Right lobe of liver (tissue), 4 donors: ENCODE measurements around the gene SRM.

Source experiments
- POLR2A ChIP-seq: fragments of 450-650 bp; IDR thresholded peaks from one replicate; pipeline ENCODE4 v1.6.1; 2017; ENCODE audit warnings: antibody characterized with exemption, mild to moderate bottlenecking
- TF ChIP-seq, protein P1 (sequence below), 4 donors: fragments of 200-600 bp in 3 of 4; fragments of 450-650 bp in 1 of 4; IDR thresholded peaks; one replicate each; pipeline versions ENCODE4 v1.5.1 to v1.8.0; 2016 to 2022; ENCODE audit warnings: antibody characterized with exemption in 4 of 4, mild to moderate bottlenecking in 2 of 4
- donor health status: DM: no; HTN: no; CAD: no.
- donor health status: DM: no; HTN: no; CAD: no.
- donor health status: DM: no; HTN: yes; CAD: no.

DNA sequence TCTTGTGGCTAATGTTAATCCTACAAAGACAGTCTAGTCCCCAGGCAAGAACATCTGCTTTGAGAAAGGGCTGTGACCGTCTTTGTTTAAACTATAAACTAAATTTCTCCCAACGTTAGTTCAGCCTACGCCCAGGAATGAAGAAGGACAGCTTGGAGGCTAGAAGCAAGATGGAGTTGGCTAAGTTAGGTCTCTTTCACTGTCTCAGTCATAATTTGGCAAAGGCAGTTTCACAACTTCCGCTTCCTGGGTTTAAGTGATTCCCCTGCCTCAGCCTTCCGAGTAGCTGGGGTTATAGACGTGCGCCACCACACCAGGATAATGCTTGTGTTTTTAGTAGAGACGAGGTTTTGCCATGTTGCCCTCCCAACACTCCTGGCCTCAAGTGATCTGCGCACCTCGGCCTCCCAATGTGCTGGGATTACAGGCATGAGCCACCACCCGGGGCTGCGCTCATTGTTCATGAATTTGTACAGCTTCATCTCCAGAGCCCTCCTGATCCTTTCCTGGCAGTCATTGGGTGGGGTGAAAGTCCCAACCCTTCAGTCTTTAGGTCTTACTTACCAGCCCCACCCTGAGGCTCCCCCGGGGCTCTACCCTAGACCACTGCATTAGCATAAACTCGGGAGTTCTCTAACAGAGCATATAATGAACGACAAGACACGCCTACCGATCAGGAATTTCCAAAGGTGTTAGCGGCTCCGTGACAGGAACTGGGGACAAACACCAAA lies 7.9 kb downstream of the SRM start:
- TF ChIP-seq, protein P1, sequence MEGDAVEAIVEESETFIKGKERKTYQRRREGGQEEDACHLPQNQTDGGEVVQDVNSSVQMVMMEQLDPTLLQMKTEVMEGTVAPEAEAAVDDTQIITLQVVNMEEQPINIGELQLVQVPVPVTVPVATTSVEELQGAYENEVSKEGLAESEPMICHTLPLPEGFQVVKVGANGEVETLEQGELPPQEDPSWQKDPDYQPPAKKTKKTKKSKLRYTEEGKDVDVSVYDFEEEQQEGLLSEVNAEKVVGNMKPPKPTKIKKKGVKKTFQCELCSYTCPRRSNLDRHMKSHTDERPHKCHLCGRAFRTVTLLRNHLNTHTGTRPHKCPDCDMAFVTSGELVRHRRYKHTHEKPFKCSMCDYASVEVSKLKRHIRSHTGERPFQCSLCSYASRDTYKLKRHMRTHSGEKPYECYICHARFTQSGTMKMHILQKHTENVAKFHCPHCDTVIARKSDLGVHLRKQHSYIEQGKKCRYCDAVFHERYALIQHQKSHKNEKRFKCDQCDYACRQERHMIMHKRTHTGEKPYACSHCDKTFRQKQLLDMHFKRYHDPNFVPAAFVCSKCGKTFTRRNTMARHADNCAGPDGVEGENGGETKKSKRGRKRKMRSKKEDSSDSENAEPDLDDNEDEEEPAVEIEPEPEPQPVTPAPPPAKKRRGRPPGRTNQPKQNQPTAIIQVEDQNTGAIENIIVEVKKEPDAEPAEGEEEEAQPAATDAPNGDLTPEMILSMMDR (IDR thresholded peaks at IDR 0.05) = no peak
- TF ChIP-seq POLR2A = no peak
